Upper lobe of left lung (tissue), 6 donors: ENCODE data around the gene PCDH8. TPM values are rescaled to one million over a fixed set of nuclear protein-coding genes. Genes with fewer than 3 reads are reported as not detected.

Source experiments
- ATAC-seq, 2 donors: fragments of 200-7000 bp; cut with Tn5 transposase; one replicate each; pipeline ENCODE4 v1.9.1; 2022; ENCODE audit warnings: mild to moderate bottlenecking in 2 of 2, moderate library complexity in 2 of 2; ENCODE audit not compliant: low FRiP score in 2 of 2
- DNase-seq, 2 donors: peaks; one replicate each; pipeline ENCODE4 v3.0.0-alpha.2; 2019 to 2020
- H3K27ac ChIP-seq, 4 donors: fragments of 200-600 bp; sonication (generic); one replicate each; pipeline ENCODE4 v1.5.1; 2016 to 2019
- H3K27me3 ChIP-seq, 4 donors: fragments of 200-600 bp; sonication (generic); one replicate each; pipeline ENCODE4 v1.5.1; 2017 to 2019
- H3K36me3 ChIP-seq, 4 donors: fragments of 200-600 bp; sonication (generic); one replicate each; pipeline ENCODE4 v1.5.1; 2016 to 2019
- H3K4me1 ChIP-seq, 4 donors: fragments of 200-600 bp; sonication (generic); one replicate each; pipeline ENCODE4 v1.5.1; 2018 to 2019
- H3K4me3 ChIP-seq, 4 donors: fragments of 200-600 bp; sonication (generic); one replicate each; pipeline ENCODE4 v1.5.1; 2017 to 2019; ENCODE audit warnings: mild to moderate bottlenecking in 2 of 4, moderate library complexity in 1 of 4
- H3K9me3 ChIP-seq, 4 donors: fragments of 200-600 bp; sonication (generic); one replicate each; pipeline ENCODE4 v1.5.1; 2018 to 2019
- EP300 ChIP-seq, 4 donors: sonication (generic); formaldehyde crosslinking; IDR thresholded peaks; one replicate each; pipeline ENCODE4 v1.5.1; 2017; ENCODE audit warnings: antibody characterized with exemption in 4 of 4, control low read depth in 2 of 4
- POLR2A ChIP-seq, 4 donors: fragments of 450-650 bp; IDR thresholded peaks; one replicate each; pipeline ENCODE4 v1.5.1; 2016 to 2017; ENCODE audit warnings: antibody characterized with exemption in 4 of 4, mild to moderate bottlenecking in 2 of 4
- POLR2AphosphoS5 ChIP-seq, 2 donors: sonication (generic); formaldehyde crosslinking; IDR thresholded peaks; one replicate each; pipeline ENCODE4 v1.5.1; 2017; ENCODE audit warnings: antibody characterized with exemption in 2 of 2
- WGBS, 2 donors: methylation state at CpG; one replicate each; pipeline ENCODE4 v1.1.5; 2017 to 2018; 5-methylcytosine and 5-hydroxymethylcytosine counted together
- total RNA-seq, 6 donors: library from RNA; depleted of rRNA in 4 of 6; stranded (reverse); fragments of >200 nt in 4 of 6; gene quantifications; one replicate each; pipeline versions ENCODE4 v1.1.0 to v1.2.1, GENCODE V29; 2016 to 2021
- TF ChIP-seq, protein P1 (sequence below), 6 experiments: fragments of 450-650 bp in 4 of 6; fragments of 200-600 bp in 2 of 6; sonication (generic) in 2 of 6; IDR thresholded peaks; one replicate each; pipeline ENCODE4 v1.5.1; 2016 to 2019; ENCODE audit warnings: antibody characterized with exemption in 6 of 6
- donor health status: DM: no; HTN: no; CAD: no; lungs with moderate emphysema.
- donor health status: DM: no; HTN: yes; CAD: no; lungs with severe emphysema.

The PCDH8 gene
- total RNA-seq, 6 donors from 2014 or later: not detected

DNA sequence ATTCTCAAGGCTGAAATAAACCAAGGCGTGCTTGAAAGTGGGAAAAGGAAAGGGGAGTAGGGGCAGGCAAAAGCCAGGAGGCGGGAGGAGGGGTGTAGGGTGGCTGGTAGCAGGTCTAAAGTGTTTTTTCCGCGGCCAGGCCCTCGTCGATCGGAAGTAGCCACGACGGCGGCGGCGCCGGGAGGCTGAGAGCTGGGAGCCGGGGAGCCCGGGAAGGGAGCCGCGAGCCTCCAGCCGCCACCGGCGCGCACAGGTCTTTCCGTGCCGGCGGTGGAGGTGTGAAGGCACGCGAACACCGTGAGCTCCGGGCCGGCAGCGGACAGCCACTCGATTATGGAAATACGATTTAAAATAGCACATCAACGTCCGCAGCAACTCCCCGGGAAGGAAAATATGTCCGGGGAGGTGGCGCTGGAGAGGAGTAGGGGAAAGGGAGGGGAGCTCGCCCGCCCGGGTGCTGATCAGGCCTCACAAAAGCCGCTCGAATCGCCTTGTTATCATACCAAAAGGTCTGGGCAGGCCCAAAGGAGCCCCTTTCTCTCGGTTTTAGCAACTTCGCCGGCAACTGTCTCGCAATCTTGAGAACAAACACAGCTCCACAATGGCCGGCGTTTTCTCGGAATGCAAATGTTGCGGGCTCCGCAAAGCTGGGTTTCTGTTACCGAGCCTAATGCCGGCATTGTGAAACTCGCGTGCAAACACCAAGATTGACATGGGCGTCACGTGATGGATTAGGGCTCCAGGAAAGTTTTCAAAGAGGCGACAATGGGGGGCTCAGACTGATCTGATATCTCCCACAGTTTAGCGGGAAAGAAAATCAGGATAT is 2.9 kb upstream of the PCDH8 start:
- H3K4me1 ChIP-seq: peaks cover 0 to 40% (median 26%) of the 10 kb centered on the region in 4 donors
- peak in 1 of 2 donors; percentile 65 for ATAC-seq
- peak overlapping the region; percentile 17 to 69 (median 61) for H3K4me3 ChIP-seq
- H3K27me3 ChIP-seq: peaks cover 0 to 46% (median 25%) of the 10 kb centered on the region in 4 donors
- TF ChIP-seq, protein P1, sequence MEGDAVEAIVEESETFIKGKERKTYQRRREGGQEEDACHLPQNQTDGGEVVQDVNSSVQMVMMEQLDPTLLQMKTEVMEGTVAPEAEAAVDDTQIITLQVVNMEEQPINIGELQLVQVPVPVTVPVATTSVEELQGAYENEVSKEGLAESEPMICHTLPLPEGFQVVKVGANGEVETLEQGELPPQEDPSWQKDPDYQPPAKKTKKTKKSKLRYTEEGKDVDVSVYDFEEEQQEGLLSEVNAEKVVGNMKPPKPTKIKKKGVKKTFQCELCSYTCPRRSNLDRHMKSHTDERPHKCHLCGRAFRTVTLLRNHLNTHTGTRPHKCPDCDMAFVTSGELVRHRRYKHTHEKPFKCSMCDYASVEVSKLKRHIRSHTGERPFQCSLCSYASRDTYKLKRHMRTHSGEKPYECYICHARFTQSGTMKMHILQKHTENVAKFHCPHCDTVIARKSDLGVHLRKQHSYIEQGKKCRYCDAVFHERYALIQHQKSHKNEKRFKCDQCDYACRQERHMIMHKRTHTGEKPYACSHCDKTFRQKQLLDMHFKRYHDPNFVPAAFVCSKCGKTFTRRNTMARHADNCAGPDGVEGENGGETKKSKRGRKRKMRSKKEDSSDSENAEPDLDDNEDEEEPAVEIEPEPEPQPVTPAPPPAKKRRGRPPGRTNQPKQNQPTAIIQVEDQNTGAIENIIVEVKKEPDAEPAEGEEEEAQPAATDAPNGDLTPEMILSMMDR (IDR thresholded peaks at IDR 0.05): no peak
- no peaks in the 10 kb centered on the region for H3K36me3 ChIP-seq
- WGBS, 2 donors: 1% methylated on average over 43 to 58 of the region's 60 CpGs
- DNase-seq: peak; percentile 29 to 88
- peaks cover 0 to 5% (median 0%) of the 10 kb centered on the region in 4 donors for H3K9me3 ChIP-seq
- peak overlapping the region in 2 of 4 donors; percentile 46 to 49 for H3K27ac ChIP-seq

- H3K9me3 ChIP-seq: peaks cover 0 to 5% (median 0%) of the 10 kb centered on the region in 4 donors
- peak; percentile 87 to 91 for ATAC-seq
- H3K36me3 ChIP-seq: no peaks in the 10 kb centered on the region
- WGBS, 2 donors: 2 to 3% methylated on average over 43 of the region's 47 CpGs
- peaks cover 0 to 54% (median 33%) of the 10 kb centered on the region in 4 donors for H3K27me3 ChIP-seq
- H3K27ac ChIP-seq: peak overlapping the region in 2 of 4 donors; percentile 46 to 49
- H3K4me3 ChIP-seq: peak overlapping the region; percentile 17 to 69 (median 61)
- DNase-seq: peak; percentile 58 to 90
- peaks cover 4 to 48% (median 34%) of the 10 kb centered on the region in 4 donors for H3K4me1 ChIP-seq
- TF ChIP-seq POLR2A (IDR thresholded peaks at IDR 0.05): no peak
- no peak for TF ChIP-seq POLR2AphosphoS5 (IDR thresholded peaks at IDR 0.05)
- TF ChIP-seq EP300 (IDR thresholded peaks at IDR 0.05): no peak
- TF ChIP-seq, protein P1 (IDR thresholded peaks at IDR 0.05): no peak
Observed at GRCh38 chr13:52850396-52851136, 2.1 kb upstream of the PCDH8 start.

DNA sequence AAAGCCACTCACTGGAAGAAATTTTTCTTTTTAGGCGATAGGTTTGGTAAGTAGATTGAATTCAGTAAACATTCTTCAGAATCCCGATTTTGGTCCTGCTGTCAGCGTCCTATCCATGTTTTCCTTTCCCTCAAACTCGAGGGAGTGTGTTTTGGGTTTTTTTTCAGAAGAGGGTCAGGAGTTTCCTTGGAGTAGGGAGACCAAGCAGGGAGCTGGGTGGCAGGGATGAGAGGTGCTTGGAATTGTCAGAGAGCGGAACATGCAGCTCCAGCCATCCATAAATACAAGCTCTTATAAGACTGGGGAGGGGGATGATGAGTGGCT is 1.6 kb upstream of the PCDH8 start:
- no peak overlapping the region for H3K4me3 ChIP-seq
- H3K9me3 ChIP-seq: peaks cover 0 to 5% (median 0%) of the 10 kb centered on the region in 4 donors
- DNase-seq (no peak), ATAC-seq (no peak)
- H3K4me1 ChIP-seq: peaks cover 4 to 51% (median 36%) of the 10 kb centered on the region in 4 donors
- no peaks in the 10 kb centered on the region for H3K36me3 ChIP-seq
- no peak for TF ChIP-seq POLR2A (IDR thresholded peaks at IDR 0.05)
- TF ChIP-seq, protein P1 (IDR thresholded peaks at IDR 0.05): no peak
- no peak for TF ChIP-seq POLR2AphosphoS5 (IDR thresholded peaks at IDR 0.05)
- TF ChIP-seq EP300 (IDR thresholded peaks at IDR 0.05): no peak
- H3K27ac ChIP-seq: no peak overlapping the region
- WGBS, 2 donors: 10 to 12% methylated on average over 5 of the region's 5 CpGs
- H3K27me3 ChIP-seq: peaks cover 0 to 59% (median 36%) of the 10 kb centered on the region in 4 donors

GRCh38 chr13:52849291-52850071 is 1.0 kb upstream of the PCDH8 start:
- no peaks in the 10 kb centered on the region for H3K36me3 ChIP-seq
- 12% methylated on average over 24 of the region's 24 CpGs for WGBS, 2 donors
- ATAC-seq (no peak), DNase-seq (peak in 1 of 2 donors; percentile 38)
- no peak overlapping the region for H3K27ac ChIP-seq
- H3K27me3 ChIP-seq: peaks cover 0 to 65% (median 41%) of the 10 kb centered on the region in 4 donors
- H3K4me1 ChIP-seq: peaks cover 4 to 51% (median 36%) of the 10 kb centered on the region in 4 donors
- no peak for TF ChIP-seq POLR2A (IDR thresholded peaks at IDR 0.05)
- TF ChIP-seq, protein P1 (IDR thresholded peaks at IDR 0.05): no peak
- no peak for TF ChIP-seq POLR2AphosphoS5 (IDR thresholded peaks at IDR 0.05)
- no peak for TF ChIP-seq EP300 (IDR thresholded peaks at IDR 0.05)
- H3K4me3 ChIP-seq: no peak overlapping the region
- H3K9me3 ChIP-seq: peaks cover 0 to 5% (median 0%) of the 10 kb centered on the region in 4 donors
